ENCODE measurements around the gene ATG4D.

Gene ATG4D

DNA sequence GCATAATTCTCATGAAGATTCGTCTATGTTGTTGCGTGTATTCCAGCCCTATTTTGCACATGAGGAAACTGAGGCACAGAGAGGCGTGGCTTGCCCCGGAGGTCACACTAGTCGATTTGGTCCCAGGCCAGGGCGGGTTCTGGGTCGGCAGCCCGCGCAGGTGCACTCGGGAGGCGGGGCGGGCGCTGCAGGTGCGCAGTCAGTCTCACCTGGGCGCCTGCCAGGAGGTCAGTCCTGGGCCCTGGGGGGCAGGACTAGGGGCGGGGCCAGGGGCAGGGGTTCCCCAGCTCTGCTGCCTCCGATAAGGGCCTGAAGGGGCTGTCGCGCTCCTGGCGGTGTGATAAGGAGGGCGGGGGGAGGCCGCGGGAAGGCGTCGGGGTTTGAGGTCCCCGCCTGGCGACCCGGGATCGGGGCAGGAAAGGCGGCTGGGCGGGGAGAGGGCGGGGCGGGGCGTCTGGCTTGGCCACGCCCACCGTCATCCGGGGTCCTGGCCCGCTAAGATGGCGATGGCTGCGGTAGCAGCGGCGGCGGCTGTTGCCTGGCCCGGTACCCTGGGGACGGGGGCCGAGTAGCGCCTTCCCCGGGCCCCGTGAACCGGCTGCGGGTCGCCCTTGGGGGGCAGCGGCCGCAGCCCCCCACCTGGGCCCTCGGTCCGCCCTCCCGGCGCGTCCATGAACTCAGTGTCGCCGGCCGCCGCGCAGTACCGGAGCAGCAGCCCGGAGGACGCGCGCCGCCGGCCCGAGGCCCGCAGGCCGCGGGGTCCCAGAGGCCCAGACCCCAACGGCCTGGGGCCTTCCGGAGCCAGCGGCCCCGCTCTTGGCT lies at the start of gene ATG4D:
TSS of gene ATG4D (plus strand) at position 485 of the 822 bp plus-strand sequence. CDS start at position 672, 187 bp downstream.
- DNase-seq, result peak; percentile 80 to 86

DNA sequence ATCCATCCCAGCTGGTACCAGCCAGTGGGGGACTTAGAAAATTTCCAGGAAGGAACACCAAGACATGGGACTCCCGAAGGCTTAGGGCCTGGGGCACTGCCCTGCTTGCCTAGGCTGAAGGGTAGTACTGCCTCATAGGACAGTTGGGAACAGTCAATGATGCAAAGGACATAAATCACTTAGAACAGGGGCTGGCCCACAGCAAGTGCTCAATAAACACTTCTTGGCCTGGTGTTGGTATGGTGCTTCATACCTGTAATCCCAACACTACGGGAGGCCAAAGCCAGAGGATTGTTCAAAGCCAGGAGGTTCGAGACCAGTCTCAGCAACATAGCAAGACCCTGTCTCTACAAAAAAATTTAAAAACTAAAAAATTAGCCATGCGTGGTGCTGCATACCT lies 46.3 kb upstream of the ATG4D start:
- no peak for DNase-seq

DNA sequence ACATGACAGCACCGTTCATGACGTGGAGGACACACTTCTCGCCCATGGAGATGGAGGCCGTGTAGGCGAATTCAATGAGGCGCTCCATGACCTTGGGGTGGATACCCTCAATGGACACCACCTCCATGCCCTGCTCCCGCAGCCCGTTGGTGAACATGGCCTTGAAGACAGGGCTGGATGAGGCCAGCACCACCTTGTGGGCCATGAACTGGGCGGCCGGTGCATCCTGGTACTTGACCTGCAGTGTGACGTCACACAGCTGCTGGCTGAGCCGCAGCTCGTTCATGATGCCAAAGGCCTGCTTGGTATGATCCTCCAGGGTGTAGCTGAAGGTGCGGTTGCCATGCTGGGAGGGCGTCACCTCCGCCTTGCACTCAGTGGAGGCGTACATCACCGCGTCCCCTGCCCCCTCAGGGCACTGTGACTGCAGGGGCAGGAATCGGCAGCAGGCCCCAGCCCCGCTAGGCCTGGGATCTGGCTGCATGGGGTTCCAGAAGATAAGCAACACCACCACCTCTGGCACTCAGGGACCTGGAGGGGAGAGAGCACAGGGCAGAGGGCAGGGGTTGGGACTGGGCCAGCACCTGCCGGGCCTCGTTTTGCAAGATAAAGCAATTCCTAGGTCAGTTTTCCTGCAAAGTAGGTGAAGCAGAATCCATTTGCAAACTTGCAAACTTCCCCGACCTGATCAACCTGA lies 44.0 kb upstream of the ATG4D start:
- DNase-seq, result no peak

DNA sequence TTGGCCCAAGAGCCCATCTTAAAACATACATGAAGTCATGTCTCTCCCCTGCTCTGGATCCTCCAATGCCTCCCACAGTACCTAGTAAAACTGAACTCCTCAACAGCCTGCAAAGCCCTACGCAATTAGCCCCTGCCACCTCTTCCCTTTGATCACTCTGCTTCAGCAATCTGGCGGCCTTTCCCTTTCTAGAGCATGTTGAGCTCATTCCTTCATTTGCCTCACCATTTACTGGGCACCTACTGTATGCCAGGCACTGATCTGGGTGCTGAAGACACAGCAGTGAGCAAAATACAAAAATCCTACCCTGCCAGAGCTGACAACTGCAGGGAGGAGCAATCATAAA lies 43.5 kb upstream of the ATG4D start:
- DNase-seq, result no peak

DNA sequence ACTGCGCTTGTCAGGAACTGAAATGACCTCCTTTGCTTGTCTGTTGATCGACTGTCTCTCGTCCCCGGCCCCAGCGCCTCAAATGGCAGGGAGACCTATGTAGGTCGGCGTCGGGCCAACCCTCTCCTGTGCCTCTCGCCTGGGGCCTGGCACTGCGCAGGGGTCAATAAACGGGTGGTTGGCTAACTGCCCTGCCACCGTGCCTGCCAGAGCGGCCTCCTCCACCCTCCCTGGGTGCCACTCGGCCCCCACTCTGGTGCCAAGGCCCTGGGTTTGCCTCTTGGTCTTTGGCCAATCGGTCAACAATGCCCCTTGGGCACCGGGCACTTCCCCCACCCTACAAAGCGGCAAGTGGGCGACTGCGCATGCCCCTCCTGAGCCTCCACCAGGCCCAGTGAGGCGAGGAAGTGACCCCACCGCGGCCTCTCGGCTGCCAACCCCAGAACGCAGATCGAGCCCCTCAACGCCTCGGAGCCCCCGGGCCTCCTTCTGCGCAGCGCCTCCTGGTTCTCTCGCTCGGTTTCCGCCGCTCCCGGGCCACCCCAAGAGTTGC lies 41.7 kb upstream of the ATG4D start:
- DNase-seq, result peak in 1 of 2 donors; percentile 55

DNA sequence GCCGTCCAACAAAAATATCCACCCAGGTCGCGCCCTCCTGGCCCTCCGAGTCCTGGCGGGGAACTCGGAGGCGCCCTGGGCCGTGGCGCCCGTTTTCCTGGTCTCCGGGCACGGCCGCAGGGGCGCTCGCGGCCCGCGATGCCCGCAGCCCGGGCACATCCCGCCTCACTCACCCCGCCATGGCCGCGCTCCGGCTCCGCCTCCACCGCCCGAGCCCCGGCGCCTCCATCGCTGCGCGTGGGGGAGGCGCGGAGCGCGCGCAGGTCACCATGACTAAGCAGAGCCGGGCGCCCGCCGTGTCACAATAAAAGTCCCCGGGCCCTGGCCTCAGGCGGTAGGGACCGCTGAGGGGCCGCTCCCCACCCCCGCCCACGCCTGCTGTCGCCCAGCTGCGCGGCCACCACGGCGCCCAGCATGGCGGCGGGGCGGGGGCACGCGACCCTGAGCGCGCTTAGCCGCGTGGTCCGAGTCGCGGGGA lies 41.1 kb upstream of the ATG4D start:
- DNase-seq, result peak; percentile 88 to 90

DNA sequence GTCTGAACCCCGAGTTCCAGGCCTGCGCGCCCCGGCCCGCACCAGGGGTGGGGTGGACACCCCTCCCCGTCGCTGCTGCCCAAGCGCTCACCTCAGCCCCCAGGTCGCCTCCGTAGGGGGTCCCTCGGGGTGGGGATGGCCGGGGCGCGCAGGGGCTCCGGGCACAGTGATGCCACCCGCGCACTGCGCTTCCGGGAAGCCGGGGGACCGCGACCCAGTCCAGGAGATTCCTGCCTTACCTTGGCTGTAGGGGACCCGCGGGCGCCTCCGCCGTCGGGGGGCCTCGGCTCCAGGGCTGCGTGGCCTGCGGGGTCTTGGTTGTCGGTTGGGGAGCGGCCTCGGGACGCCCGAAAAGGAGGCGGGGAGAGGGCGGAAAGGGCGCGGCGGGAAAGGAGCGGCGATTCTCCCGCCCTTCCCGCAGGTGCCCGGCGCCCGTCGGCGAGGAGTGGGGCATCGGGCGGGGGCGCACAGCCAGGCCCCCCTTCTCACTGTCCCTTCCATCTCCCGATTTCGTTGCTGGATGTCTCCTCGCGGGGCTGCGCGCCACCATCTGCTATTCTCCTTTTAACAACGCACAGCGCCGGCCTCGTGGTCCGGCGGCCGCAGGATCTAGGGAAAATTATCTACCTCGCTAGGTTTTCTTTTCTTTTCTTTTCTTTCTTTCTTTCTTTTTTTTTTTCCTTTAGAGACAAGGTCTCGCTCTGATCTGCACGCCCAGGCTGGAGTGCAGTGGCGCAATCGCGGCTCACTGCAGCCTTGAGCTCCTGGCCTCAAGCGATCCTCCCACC lies 40.5 kb upstream of the ATG4D start, which contains the start of gene KEAP1:
TSS of gene KEAP1 (minus strand) at position 355 of the 788 bp plus-strand sequence. CDS start 3,323 bp downstream, outside the sequence.
- no peak for DNase-seq

DNA sequence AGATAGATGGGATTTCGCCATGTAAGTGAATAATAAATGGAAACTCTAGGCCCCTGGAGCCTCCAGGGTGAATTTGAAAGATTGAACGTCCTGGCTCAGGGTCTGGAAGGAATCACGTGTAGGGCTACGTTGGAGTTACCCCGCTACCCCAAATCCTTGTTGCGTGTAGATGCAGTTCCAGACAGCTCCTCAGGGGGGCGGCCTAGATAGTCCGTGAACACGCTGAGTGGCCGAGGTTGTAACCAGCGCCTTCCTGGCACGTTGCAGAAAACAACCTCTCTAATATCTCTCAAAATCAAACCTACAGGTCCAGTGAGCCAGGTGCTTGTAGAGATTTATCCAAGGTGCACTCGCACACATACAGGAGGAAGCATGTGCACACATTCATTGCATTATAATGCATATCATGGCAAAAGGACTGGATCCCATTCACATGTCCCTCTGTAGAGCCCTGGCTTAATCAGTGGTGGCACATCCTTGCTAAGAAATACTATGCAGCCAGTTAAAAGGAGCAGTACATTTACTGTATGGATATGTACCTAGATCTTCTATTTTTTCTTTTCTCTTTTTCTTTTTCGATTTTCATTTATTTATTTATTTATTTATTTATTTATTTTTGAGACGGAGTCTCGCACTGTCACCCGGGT lies 38.0 kb upstream of the ATG4D start:
- DNase-seq, result peak; percentile 80 to 86

DNA sequence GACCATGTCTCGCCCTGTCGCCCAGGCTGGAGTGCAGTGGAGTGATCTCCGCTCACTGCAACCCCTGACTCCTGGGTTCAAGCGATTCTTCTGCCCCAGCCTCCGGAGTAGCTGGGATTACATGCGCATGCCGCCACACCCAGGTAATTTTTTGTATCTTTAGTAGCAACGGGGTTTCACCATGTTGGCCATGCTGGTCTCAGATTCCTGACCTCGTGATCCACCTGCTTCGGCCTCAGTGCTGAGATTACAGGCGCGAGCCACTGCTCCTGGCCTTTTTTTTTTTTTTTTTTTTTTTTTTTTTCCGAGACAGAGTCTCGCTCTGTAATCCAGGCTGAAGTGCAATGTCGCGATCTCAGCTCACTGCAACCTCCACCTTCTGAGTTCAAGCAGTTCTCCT lies 35.7 kb upstream of the ATG4D start:
- no peak for DNase-seq

DNA sequence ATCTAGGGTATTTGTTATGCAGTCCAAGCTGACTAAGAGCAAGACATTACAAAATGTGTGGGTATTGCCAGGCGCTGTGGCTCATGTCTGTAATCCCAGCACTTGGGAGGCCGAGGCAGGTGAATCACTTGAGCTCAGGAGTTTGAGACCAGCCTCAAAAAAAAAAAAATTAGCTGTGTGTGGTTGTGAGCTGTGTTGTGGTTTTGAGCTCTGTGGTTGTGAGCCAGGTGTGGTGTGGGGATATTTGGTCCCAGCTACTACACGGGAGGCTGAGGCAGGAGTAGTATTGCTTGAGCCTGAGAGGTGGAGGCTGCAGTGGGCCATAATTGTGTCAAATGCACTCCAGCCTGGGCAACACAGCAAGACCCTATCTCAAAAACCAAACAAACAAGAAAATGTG lies 35.0 kb upstream of the ATG4D start:
- DNase-seq, result no peak

DNA sequence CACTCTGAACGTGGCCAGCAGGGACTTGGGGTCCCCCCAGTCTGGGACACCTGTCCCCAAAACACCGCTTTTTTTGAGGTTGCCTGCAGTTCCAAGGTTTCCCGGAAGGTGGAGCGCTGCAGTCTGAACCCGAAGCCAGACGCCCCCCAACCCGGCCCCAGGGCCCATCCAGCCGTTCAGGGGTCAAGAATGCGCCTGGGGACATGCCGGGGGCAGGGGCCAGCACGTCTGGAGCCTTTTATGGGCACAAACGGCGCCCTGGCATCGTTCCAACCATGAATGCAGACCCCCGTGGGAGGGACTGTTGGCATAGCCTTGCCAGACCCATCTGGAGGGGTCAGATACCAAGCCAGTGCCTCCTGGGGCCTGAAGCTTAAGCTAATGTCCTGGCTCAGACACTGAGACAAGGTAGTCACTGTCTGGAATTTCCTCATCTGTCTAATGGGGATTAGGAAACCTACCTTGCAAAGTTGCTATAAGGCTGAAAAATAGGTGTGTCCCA lies 33.4 kb upstream of the ATG4D start:
- DNase-seq, result peak; percentile 60 to 67

DNA sequence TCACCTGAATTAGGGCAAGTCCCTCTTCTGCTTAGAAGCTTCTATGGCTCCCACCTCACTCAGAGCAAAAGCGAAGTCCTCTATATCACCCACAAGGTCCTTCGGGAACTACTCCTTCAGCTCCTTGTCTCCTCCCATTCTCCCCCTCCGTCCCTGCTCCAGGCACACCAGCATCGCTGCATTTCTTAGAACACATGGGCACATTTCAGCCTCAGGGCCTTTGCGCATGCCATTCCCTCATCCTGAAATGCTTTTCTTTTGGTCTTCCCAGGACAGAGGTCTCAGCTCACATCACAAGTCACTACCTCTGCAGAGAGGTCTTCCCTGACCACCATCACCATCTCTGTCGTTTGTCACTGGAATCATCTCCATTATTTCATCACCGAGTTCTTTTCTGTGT lies 30.5 kb upstream of the ATG4D start:
- DNase-seq, result no peak

DNA sequence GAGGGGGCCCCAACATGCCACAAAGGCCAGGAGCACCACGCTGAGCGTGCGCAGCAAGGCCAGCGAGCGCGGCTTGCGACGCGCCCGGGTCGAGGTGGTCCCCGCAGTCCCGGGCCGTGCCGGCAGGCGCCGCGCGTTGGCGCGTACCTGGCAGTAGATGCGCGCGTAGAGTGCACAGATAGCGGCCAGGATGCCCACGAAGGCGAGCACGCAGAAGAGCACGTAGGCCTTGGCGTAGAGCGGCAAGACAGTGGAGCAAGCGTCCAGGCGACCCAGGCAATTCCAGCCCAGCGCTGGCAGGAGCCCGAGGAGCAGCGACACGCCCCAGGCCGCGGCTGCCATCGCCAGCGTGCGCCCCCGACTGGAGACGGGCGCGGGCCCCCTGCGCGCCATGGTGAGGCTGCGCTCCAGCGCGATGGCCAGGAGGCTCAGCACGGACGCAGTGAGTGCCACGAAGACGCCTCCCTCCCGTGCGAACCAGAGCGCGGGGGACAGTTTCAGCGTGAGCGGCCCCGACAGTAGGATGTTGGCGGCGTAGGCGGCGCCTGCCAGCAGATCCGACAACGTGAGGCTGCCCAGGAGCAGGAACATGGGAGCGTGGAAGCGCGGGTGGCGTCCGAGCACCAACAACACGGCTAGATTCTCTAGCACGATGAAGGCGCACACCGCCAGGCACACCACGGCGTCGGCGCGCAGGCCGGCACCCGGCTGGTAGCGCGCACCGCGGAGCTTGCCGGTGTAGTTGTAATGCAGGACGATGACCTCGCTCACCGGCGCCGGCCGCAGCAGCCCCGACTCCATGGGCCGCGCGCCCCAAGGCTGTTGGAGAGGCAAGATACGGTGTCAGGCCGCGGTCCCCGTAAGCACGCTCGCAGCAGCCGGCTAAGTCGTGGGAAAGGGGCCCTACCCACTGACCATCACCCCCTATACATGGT lies 29.2 kb upstream of the ATG4D start:
- DNase-seq, result peak; percentile 42 to 47

DNA sequence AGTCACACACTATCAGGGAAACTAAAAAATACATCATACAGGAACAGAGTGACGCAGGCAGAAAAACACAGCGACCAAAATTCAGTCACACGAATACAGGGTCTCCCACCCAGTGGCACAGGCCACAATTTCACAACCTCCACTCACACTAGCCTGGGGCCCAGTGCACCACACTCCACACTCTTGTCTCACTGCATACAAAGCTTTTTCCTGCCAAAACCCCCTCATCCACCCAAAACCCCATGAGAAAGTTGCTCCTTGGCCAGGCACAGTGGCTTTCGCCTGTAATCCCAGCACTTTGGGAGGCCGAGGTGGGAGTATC lies 27.7 kb upstream of the ATG4D start:
- DNase-seq, result peak; percentile 67 to 70

DNA sequence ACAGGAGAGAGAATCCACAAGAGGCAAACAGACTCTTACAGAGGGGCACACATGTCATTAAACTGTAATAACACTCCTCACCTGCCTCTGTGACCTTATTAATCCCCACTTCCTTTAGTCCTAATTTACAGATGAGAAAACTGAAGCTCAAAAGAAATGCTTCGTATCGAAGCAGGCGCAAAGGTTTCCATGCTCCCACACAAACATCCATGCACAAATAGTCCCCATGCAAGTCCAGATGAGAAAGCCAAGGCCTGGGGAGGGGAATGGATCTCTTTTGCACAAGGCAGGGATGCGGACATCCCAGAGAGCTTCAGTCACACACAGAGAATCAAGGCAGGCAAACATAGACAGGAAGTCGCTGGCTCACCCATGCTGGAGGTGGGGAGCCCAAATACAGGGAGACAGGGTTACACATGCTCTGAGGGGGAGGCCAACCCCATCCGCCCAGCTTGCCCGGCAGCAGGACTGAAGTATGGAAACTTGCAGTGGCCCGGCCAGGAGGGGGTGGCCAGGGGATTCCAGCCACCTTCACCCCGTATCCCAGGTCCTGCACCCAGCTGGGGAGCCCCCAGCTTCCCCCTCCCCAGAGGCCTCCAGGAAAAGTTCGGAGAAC lies 26.9 kb upstream of the ATG4D start:
- DNase-seq, result peak in 1 of 2 donors; percentile 26

DNA sequence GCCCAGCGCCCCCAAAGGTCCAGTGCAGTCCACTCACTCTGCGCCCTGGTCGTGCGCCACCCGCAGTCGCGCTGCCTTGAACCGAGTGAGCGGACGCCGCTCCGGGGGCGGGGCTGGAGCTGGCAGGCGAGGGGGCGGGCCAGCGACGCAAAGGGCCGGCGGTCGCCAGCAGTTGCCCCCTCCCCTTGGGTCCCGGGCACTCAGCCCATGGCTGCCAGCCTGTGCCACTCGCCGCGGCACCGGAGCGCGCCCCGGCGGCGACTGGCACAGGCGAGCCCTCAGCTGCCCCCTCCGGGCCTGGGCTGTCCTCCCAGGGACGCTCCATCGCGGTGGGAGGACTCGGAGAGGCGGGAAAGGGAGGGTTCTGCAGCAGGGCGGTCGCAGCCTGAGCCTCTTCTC lies 26.3 kb upstream of the ATG4D start, which contains the start of gene S1PR5:
TSS of gene S1PR5 (minus strand) at position 87 of the 399 bp plus-strand sequence. CDS start 2,436 bp downstream, outside the sequence.
- peak; percentile 16 to 35 for DNase-seq

DNA sequence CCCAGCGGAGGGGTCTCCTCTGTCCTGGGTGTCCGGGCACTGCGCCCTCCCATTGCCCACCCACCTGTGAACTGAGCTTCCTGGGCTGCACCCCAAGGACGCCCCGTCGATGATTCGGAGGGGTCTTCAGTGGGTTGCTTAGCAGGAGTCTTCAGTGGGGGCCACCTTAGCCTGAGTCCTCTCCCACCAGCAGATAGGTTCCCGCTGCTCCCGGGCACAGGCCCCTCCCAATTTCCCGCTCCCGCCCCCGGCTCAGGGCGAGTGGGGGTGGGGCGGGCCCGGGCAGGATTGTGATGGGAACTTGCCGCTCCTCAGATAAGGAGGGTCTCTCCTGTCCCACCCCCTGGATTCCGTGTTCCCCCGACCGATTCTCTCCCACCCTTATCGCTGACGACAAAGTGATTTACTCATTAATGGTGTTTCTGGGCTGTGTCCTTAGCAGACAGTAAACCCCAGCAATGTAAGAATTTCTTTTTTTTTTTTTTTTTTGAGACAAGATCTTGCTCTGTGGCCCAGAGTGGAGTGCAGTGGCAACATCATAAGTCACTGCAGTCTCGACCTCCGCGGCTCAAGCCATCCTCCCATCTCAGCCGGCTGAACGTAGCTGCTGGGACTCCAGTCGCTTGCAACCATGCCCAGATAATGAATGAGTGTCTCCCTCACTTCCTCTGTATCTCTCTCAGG lies 25.8 kb upstream of the ATG4D start:
- peak; percentile 23 to 30 for DNase-seq

DNA sequence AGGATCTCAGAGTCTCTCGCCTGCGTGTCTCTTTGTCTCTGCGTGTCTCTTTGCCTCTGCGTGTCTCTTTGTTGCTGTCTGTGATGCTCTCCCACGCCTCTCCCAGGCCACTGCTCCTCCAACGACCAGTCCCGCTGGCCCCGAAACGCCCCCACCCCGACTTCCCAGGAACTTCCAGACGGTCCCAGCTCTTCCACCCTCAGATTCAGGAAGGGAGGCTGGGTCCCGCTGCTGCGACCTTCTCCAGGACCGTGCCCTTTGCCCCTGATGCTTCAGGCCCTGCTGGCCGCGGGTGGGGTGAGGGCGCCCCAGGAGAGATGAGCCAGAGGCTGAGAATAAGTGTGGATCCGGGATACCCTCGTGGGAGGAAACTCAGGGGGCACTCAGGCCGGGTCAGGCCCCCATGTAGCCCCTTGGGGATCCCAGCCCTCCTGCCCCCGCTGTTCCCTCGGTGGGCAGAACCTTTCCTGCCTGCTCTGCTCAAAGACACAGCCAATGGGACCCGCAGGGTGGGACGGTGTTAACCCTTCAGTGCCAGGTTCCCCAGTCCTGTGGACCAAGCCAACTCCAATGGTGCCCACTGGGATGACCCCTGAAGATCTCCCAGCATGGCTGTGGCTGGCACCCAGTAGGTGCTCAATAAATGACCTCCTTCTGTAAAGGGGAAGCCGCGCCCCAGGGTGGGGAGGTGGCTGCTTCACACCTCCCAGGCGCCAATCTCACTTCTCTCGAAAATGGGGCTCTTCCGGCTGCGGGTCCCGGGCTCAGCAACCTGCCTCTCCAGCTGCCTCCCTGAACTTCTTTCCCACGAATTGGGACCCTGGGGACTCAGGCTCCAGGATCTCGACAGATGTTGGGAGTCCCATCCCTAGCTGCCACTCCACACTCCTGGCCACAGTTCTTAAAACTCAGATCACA lies 25.0 kb upstream of the ATG4D start:
- peak; percentile 43 to 46 for DNase-seq

DNA sequence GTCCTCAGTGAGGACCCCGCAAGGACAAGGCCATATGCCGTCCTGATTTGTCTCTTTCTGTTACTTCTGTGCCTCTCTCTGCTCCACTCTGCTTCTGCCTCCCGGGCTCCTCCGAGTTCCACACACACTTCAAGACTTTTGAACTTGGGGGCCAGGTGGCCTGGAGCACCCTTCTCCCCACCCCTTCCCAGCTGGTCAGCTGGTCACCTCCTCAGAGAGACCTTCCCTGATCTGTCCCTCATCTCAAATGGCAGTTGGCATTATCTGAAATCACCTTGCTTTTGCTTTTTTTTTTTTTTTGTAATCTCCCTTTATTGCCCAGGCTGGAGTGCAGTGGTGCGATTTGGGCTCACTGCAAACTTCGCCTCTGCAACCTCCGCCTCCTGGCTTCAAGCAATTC lies 24.3 kb upstream of the ATG4D start:
- no peak for DNase-seq

All from CD4-positive, alpha-beta T cell treated with Interleukin-4 for 1 hour (primary cell).